AG10803 (cell line): ENCODE data around the gene CCDC186.

Experiments used
- DNase-seq: peaks from one replicate; pipeline ENCODE4 v3.0.0; 2010; ENCODE audit warnings: low read depth
- H3K4me3 ChIP-seq: 2 replicates; pipeline ENCODE4 v1.5.1; 2011; ENCODE audit warnings: mild to moderate bottlenecking, low read length, control low read depth
- CTCF ChIP-seq: conservative IDR thresholded peaks from 2 replicates; pipeline ENCODE4 v1.5.1; 2011; ENCODE audit warnings: mild to moderate bottlenecking, low read length, control low read depth, inconsistent platforms

CCDC186 gene

GRCh38 chr10:114179148-114179547 lies 5.1 kb upstream of the CCDC186 start, which contains the start of gene TDRD1:
TDRD1 (plus strand) TSS chr10:114179353; CDS start chr10:114187832, 8,479 bp downstream.
- no peak for DNase-seq
- no peak within 1 kb of the TSS for H3K4me3 ChIP-seq
- TF ChIP-seq CTCF, result no peak

DNA sequence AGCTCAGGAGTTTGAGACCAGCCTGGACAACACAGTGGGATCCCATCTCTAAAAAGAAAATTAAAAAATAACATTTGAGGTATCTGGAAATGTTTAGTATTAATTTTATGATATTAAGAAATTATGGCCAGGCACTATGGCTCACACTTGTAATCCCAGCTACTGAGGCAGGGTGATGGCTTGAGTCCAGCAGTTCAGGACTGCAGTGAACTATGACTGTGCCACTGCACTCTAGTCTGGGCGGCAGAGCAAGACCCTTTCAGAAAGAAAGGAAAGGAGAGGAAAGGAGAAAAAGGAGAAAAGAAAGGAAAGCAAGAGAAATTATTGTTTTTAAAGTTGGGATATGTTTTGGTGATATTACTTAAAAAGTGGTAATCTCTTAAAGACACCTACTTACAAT lies 2.5 kb upstream of the CCDC186 start:
- DNase-seq, result no peak
- no peak overlapping the region for H3K4me3 ChIP-seq
- no peak for TF ChIP-seq CTCF

DNA sequence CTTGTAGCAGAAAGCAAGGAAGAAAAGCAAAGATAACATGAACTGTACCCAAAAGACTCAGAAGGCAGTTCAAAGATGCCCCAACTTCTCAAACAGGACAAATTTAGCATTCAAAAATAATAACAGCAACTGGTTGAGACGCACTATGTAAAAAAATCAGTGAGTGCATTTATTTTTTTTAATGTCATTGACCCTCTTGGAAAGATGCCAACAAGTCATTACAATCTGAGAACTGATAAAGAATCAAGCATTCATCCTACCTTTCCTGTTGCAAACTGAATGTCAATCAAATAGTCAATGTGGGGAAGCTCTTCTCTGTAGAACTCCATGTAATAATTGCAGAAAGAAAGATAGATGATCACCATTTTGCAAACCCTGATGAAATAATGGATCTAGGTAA lies 1.7 kb upstream of the CCDC186 start:
- no peak for TF ChIP-seq CTCF
- no peak for DNase-seq

DNA sequence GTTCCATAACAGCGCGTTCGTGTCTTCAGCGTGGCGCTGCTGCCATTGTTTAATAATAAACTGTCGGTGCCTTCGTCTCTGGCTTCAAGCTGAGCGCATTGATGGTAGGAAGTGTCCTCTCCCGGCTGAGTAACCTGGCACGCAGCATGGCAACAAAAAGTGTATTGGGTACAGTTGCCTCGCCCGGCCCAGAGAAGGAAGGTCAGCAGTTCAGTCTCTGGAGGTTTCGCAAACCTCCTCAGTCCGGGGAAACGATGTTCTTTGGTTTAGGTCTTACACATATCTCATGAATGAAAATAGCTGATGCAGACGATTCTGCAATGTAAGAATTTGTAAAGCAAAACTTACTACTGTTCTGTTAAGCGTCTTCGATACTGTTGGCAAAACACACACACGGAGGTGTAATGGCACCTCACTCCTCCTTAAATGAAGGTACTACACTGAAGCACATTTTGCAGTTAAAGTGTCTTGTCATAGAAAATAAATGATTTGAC lies 739 bp upstream of the CCDC186 start:
- peak overlapping the region; percentile 98 for H3K4me3 ChIP-seq
- DNase-seq, result peak; percentile 34
- no peak for TF ChIP-seq CTCF

More for the DNA sequence above, 1.7 kb upstream of the CCDC186 start:
- no peak overlapping the region for H3K4me3 ChIP-seq

GRCh38 chr10:114173603-114173920 lies 441 bp downstream of the CCDC186 start:
- no peak for DNase-seq
- TF ChIP-seq CTCF, result no peak
- H3K4me3 ChIP-seq, result peak overlapping the region; percentile 98

DNA sequence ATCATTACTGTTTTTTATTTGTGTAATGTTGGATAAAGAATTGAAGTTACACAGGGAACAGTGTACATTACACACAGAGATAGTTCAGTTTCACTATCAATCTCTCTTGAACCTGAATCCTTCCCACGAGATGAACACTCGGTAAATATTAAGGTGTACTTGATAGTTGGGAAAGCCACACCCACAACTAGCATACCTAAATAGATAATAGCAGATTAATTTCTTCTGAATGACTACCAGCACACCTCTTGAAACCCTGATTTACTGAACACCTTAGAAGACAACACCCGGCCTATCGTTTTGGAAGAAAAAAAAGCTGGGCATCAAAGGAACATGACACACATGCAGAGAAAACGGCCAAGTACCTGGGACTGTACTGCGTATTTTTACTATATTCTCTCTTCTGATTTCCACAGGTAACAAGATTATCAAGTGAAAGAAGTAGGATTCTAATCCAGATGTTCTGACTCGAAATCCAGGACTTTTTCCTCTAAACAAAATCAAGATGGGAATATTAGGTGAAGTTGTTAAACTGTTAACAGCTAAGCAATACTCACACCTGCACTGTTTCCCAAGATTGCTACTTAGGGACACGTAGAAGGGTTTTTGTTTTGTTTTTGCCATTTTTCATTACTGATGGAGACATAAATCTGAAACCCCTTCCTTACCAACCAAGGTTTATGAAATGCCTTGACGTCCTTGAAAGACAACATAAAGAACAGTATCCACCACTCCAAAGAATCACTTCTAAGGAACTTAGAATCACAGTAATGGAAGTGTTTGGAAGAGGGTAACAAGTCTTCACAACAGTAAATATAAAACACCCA lies 1.0 kb downstream of the CCDC186 start:
- DNase-seq, result no peak
- TF ChIP-seq CTCF, result no peak
- H3K4me3 ChIP-seq, result peak overlapping the region; percentile 98

- peak; percentile 31 for DNase-seq
- no peak for TF ChIP-seq CTCF
- peak overlapping the region; percentile 98 for H3K4me3 ChIP-seq
Observed at GRCh38 chr10:114172216-114172615, 1.8 kb downstream of the CCDC186 start.
